ENCODE data around the gene CD200.
"Not testable (repeated sequence)": the region's sequence is repeated elsewhere in the genome, so short reads cannot be mapped to it uniquely, and the experiment has no call there.

The CD200 gene

GRCh38 chr3:112390783-112391641 lies 58.1 kb downstream of the CD200 start:
- DNase-seq (ENCODE audit: low read depth in 3 of 3), result no peak

- DNase-seq (ENCODE audit: low read depth in 3 of 3), result no peak
These were observed 58.7 kb downstream of the CD200 start for GRCh38 chr3:112391648-112392047.

- DNase-seq (ENCODE audit: low read depth in 3 of 3), result no peak
These were observed 59.7 kb downstream of the CD200 start for GRCh38 chr3:112392393-112393359.

GRCh38 chr3:112393360-112393728 lies 60.4 kb downstream of the CD200 start:
- DNase-seq (ENCODE audit: low read depth in 3 of 3), result no peak

GRCh38 chr3:112394003-112394640 lies 61.2 kb downstream of the CD200 start:
- no peak for DNase-seq (ENCODE audit: low read depth in 3 of 3)

- no peak for DNase-seq (ENCODE audit: low read depth in 3 of 3)
These were observed 62.4 kb downstream of the CD200 start for GRCh38 chr3:112395181-112395895.

GRCh38 chr3:112395896-112396290 lies 62.9 kb downstream of the CD200 start:
- no peak for DNase-seq (ENCODE audit: low read depth in 3 of 3)

GRCh38 chr3:112397556-112397955 lies 64.6 kb downstream of the CD200 start:
- DNase-seq (ENCODE audit: low read depth in 3 of 3), result no peak

- no peak for DNase-seq (ENCODE audit: low read depth in 3 of 3)
These were observed 66.1 kb downstream of the CD200 start for GRCh38 chr3:112399064-112399463.

- not testable (repeated sequence) for DNase-seq (ENCODE audit: low read depth in 3 of 3)
These were observed 66.6 kb downstream of the CD200 start for GRCh38 chr3:112399554-112399953.

GRCh38 chr3:112400317-112400716 lies 67.4 kb downstream of the CD200 start:
- DNase-seq (ENCODE audit: low read depth in 3 of 3), result not testable (repeated sequence)

- DNase-seq (ENCODE audit: low read depth in 3 of 3), result no peak
These were observed 68.7 kb downstream of the CD200 start for GRCh38 chr3:112401617-112402016.

GRCh38 chr3:112403103-112403502 lies 70.1 kb downstream of the CD200 start:
- DNase-seq (ENCODE audit: low read depth in 3 of 3), result no peak

GRCh38 chr3:112404924-112405549 lies 72.1 kb downstream of the CD200 start:
- not testable (repeated sequence) for DNase-seq (ENCODE audit: low read depth in 3 of 3)

GRCh38 chr3:112405845-112406244 lies 72.9 kb downstream of the CD200 start:
- peak in 2 of 3 experiments; percentile 3 to 43 for DNase-seq (ENCODE audit: low read depth in 3 of 3)

- DNase-seq (ENCODE audit: low read depth in 3 of 3), result no peak
These were observed 74.4 kb downstream of the CD200 start for GRCh38 chr3:112407214-112407887.

GRCh38 chr3:112407888-112408702 lies 75.1 kb downstream of the CD200 start:
- no peak for DNase-seq (ENCODE audit: low read depth in 3 of 3)

- no peak for DNase-seq (ENCODE audit: low read depth in 3 of 3)
These were observed 76.1 kb downstream of the CD200 start for GRCh38 chr3:112409041-112409440.

- DNase-seq (ENCODE audit: low read depth in 3 of 3), result no peak
These were observed 78.5 kb downstream of the CD200 start for GRCh38 chr3:112411425-112411824.
